K562 (cell line): ENCODE results near the gene RUVBL2. TPM values are rescaled to one million over a fixed set of nuclear protein-coding genes. Genes with fewer than 3 reads are reported as not detected.
A peak's percentile ranks its signal among the peaks of the same experiment; 100 is the strongest.

ENCODE experiments used
- EP300 ChIP-seq: IDR thresholded peaks from 2 replicates; pipeline ENCODE4 v1.6.1; 2012; ENCODE audit warnings: low read length, improper control_type of control experiment
- EWSR1 ChIP-seq: fragments of 450-650 bp; IDR thresholded peaks from 2 replicates; pipeline ENCODE4 v1.6.1; 2018; ENCODE audit warnings: borderline replicate concordance, mild to moderate bottlenecking, low read depth, moderate library complexity; ENCODE audit not compliant: partially characterized antibody
- GABPB2 ChIP-seq: fragments of 250-450 bp; sonication (Bioruptor Pico); conservative IDR thresholded peaks from 2 replicates; pipeline ENCODE4 v1.5.1; 2021; ENCODE audit warnings: mild to moderate bottlenecking
- GATAD2B ChIP-seq: fragments of 450-650 bp; IDR thresholded peaks from 2 replicates; pipeline ENCODE4 v1.6.1; 2017; ENCODE audit warnings: mild to moderate bottlenecking, borderline replicate concordance
- HEY1 ChIP-seq: fragments of 250-450 bp; sonication (Bioruptor Pico); IDR thresholded peaks from 2 replicates; pipeline ENCODE4 v1.5.0; 2020; ENCODE audit warnings: mild to moderate bottlenecking, moderate library complexity, borderline replicate concordance
- IRF2 ChIP-seq: sonication (generic); formaldehyde crosslinking; IDR thresholded peaks from 2 replicates; pipeline ENCODE4 v1.8.1; 2022; ENCODE audit warnings: mild to moderate bottlenecking, missing genetic modification reagents
- JUND ChIP-seq, 2 experiments: IDR thresholded peaks; 2 replicates in 1 of 2; 3 replicates in 1 of 2; pipeline ENCODE4 v1.6.1; 2011; ENCODE audit warnings: borderline replicate concordance in 2 of 2, low read depth in 2 of 2, low read length in 2 of 2, improper control_type of control experiment in 1 of 2, missing biosample characterization in 1 of 2, missing genetic modification characterization in 1 of 2, missing genetic modification reagents in 1 of 2
- MYNN ChIP-seq, 2 experiments: sonication (generic); formaldehyde crosslinking in 1 of 2; IDR thresholded peaks; 2 replicates each; pipeline versions ENCODE4 v1.5.0 to v1.6.1; 2016 to 2020; ENCODE audit warnings: antibody characterized with exemption in 1 of 2, missing genetic modification reagents in 1 of 2
- NR3C1 ChIP-seq: sonication (generic); formaldehyde crosslinking; IDR thresholded peaks from 2 replicates; pipeline ENCODE4 v1.8.1; 2022; ENCODE audit warnings: missing genetic modification reagents
- PTTG1 ChIP-seq: fragments of 450-650 bp; IDR thresholded peaks from 2 replicates; pipeline ENCODE4 v1.6.1; 2016; ENCODE audit warnings: low read depth, mild to moderate bottlenecking, missing genetic modification characterization, missing compliant biosample characterization
- SIX5 ChIP-seq, 2 experiments: IDR thresholded peaks; 2 replicates each; pipeline ENCODE4 v1.6.1; 2011; ENCODE audit warnings: low read length in 2 of 2, borderline replicate concordance in 1 of 2, low read depth in 1 of 2, mild to moderate bottlenecking in 1 of 2, moderate library complexity in 1 of 2; ENCODE audit not compliant: insufficient read depth in 1 of 2
- TARDBP ChIP-seq: fragments of 450-650 bp; IDR thresholded peaks from 2 replicates; pipeline ENCODE4 v1.6.1; 2016
- ZBTB33 ChIP-seq: sonication (generic); formaldehyde crosslinking; IDR thresholded peaks from 2 replicates; pipeline ENCODE4 v1.8.1; 2023; ENCODE audit warnings: mild to moderate bottlenecking, missing genetic modification reagents
- ZNF263 ChIP-seq: sonication (generic); formaldehyde crosslinking; IDR thresholded peaks from 2 replicates; pipeline ENCODE4 v1.8.0; 2022; ENCODE audit warnings: mild to moderate bottlenecking, missing genetic modification reagents, borderline replicate concordance
- ZNF324 ChIP-seq: fragments of 250-450 bp; sonication (Bioruptor Pico); IDR thresholded peaks from 2 replicates; pipeline ENCODE4 v1.4.0; 2020; ENCODE audit warnings: mild to moderate bottlenecking
- ZNF395 ChIP-seq: fragments of 200-800 bp; sonication (Bioruptor generic); IDR thresholded peaks from 2 replicates; pipeline ENCODE4 v1.6.1; 2017; ENCODE audit warnings: missing genetic modification characterization, missing compliant biosample characterization
- polyA plus RNA-seq, 8 experiments: library from polyadenylated mRNA; depleted of rRNA in 4 of 8; stranded (reverse) in 5 of 8; unstranded in 3 of 8; fragments of >200 nt; fragmentation: Nextera tagmentation in 2 of 8; fragmentation: Illumina TruSeq in 1 of 8; extraction: Ambion mirVana in 2 of 8; extraction: Trizol in 1 of 8; gene quantifications; 2 replicates each; pipeline versions ENCODE4 v1.2.1 to v1.2.3, GENCODE V29; 2011 to 2014; ENCODE audit warnings: inconsistent platforms in 1 of 8, missing spikeins in 1 of 8
- total RNA-seq, 7 experiments: library from RNA; depleted of rRNA in 6 of 7; stranded (reverse); fragments of >200 nt in 6 of 7; fragmentation: Illumina TruSeq in 2 of 7; extraction: Trizol in 2 of 7; gene quantifications; 2 replicates each; pipeline versions ENCODE4 v1.2.1 to v1.2.3, GENCODE V29; 2011 to 2021; ENCODE audit warnings: low replicate concordance in 1 of 7
- TF ChIP-seq, protein P1 (sequence below), 2 experiments: fragments of 250-450 bp in 1 of 2; fragments of 450-650 bp in 1 of 2; sonication (Bioruptor Pico) in 1 of 2; IDR thresholded peaks; 2 replicates each; pipeline versions ENCODE4 v1.6.1 to v1.8.0; 2016 to 2021; ENCODE audit warnings: mild to moderate bottlenecking in 2 of 2, moderate library complexity in 2 of 2, missing compliant biosample characterization in 1 of 2, missing genetic modification characterization in 1 of 2

RUVBL2 gene
- total and polyA plus RNA-seq, 9 of the 15 experiments (the other 6 are each of a cell fraction or from before 2014, with no cell fraction given): 71.4 to 453 (median 237) TPM

GRCh38 chr19:48950830-48951519, 42.7 kb upstream of the RUVBL2 start (continued):
- no peak for TF ChIP-seq ZNF324 (CRISPR knock-in tag)
- TF ChIP-seq NR3C1 (CRISPR knock-in tag): no peak
- no peak for TF ChIP-seq GATAD2B
- no peak for TF ChIP-seq ZNF263
- no peak for TF ChIP-seq ZBTB33 (CRISPR knock-in tag)
- no peak for TF ChIP-seq JUND (IDR thresholded peaks at IDR 0.05; ENCODE audit: borderline replicate concordance, low read depth, low read length)
- no peak for TF ChIP-seq JUND (tag; IDR thresholded peaks at IDR 0.05; ENCODE audit: borderline replicate concordance, low read depth, low read length)
- no peak for TF ChIP-seq TARDBP
- TF ChIP-seq SIX5 (IDR thresholded peaks at IDR 0.05; ENCODE audit: borderline replicate concordance in 1 of 2, insufficient read depth in 1 of 2, low read depth in 1 of 2, low read length in 2 of 2): no peak
- no peak for TF ChIP-seq PTTG1
- no peak for TF ChIP-seq IRF2 (CRISPR knock-in tag)
- TF ChIP-seq ZNF395 (CRISPR knock-in tag): peak; percentile 22; the same call in 1 of the 2 replicates
- TF ChIP-seq, protein P1, sequence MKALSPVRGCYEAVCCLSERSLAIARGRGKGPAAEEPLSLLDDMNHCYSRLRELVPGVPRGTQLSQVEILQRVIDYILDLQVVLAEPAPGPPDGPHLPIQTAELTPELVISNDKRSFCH (CRISPR knock-in tag; IDR thresholded peaks at IDR 0.05): no peak
- TF ChIP-seq, protein P1 (tag; IDR thresholded peaks at IDR 0.05): no peak
- TF ChIP-seq GABPB2 (CRISPR knock-in tag): no peak
- peak; percentile 46; the same call in 1 of the 2 replicates for TF ChIP-seq EP300
- TF ChIP-seq MYNN (IDR thresholded peaks at IDR 0.05): no peak
- TF ChIP-seq MYNN (CRISPR knock-in tag; IDR thresholded peaks at IDR 0.05): no peak
- TF ChIP-seq HEY1: no peak
- no peak for TF ChIP-seq EWSR1
